ENCODE measurements around the gene PIP5K1C.
"Not testable (repeated sequence)": the region's sequence is repeated elsewhere in the genome, so short reads cannot be mapped to it uniquely, and the experiment has no call there.

Gene PIP5K1C

GRCh38 chr19:3667037-3667638 lies 33.1 kb downstream of the PIP5K1C start:
- H3K27ac ChIP-seq, result peak overlapping the region in 1 of 21 experiments; percentile 5

GRCh38 chr19:3666545-3666856 lies 33.8 kb downstream of the PIP5K1C start:
- not testable (repeated sequence) for H3K27ac ChIP-seq, H3K4me3 ChIP-seq

More at GRCh38 chr19:3667037-3667638, 33.1 kb downstream of the PIP5K1C start:
- H3K4me3 ChIP-seq, result no peak overlapping the region

- Histone ChIP-seq H3K27ac (peak overlapping the region in 2 of 21 experiments; percentile 26 to 59), H3K4me3 (no peak overlapping the region)
Measured at GRCh38 chr19:3665681-3666544, 34.4 kb downstream of the PIP5K1C start.

- H3K27ac ChIP-seq, result peak overlapping the region in 2 of 21 experiments; percentile 26 to 59
Measured at GRCh38 chr19:3664879-3665642, 35.2 kb downstream of the PIP5K1C start.

GRCh38 chr19:3663838-3664237 lies 36.4 kb downstream of the PIP5K1C start:
- Histone ChIP-seq H3K27ac (no peak overlapping the region), H3K4me3 (no peak overlapping the region)

More at GRCh38 chr19:3664879-3665642, 35.2 kb downstream of the PIP5K1C start:
- no peak overlapping the region for H3K4me3 ChIP-seq

GRCh38 chr19:3661284-3662238 lies 38.7 kb downstream of the PIP5K1C start:
- Histone ChIP-seq H3K27ac (no peak overlapping the region), H3K4me3 (no peak overlapping the region)

- no peak overlapping the region for H3K4me3 ChIP-seq
- no peak overlapping the region for H3K27ac ChIP-seq
Measured at GRCh38 chr19:3660493-3661219, 39.6 kb downstream of the PIP5K1C start.

- Histone ChIP-seq H3K27ac (no peak overlapping the region), H3K4me3 (no peak overlapping the region)
Measured at GRCh38 chr19:3659746-3660112, 40.5 kb downstream of the PIP5K1C start.

- H3K27ac ChIP-seq, result no peak overlapping the region
- H3K4me3 ChIP-seq, result no peak overlapping the region
Measured at GRCh38 chr19:3658870-3659745, 41.2 kb downstream of the PIP5K1C start.

- Histone ChIP-seq H3K27ac (no peak overlapping the region), H3K4me3 (no peak overlapping the region)
Measured at GRCh38 chr19:3658004-3658869, 42.0 kb downstream of the PIP5K1C start.

- Histone ChIP-seq H3K27ac (no peak overlapping the region), H3K4me3 (no peak overlapping the region)
Measured at GRCh38 chr19:3657395-3657769, 42.9 kb downstream of the PIP5K1C start.

GRCh38 chr19:3656747-3657394 lies 43.4 kb downstream of the PIP5K1C start:
- Histone ChIP-seq H3K27ac (peak overlapping the region in 3 of 21 experiments; percentile 38 to 82 (median 51)), H3K4me3 (no peak overlapping the region)

GRCh38 chr19:3656073-3656746 lies 44.1 kb downstream of the PIP5K1C start:
- Histone ChIP-seq H3K4me3 (no peak overlapping the region), H3K27ac (peak overlapping the region in 11 of 21 experiments; percentile 18 to 82 (median 51))

- H3K27ac ChIP-seq, result peak overlapping the region in 14 of 21 experiments; percentile 15 to 82 (median 50)
- H3K4me3 ChIP-seq, result no peak overlapping the region
Measured at GRCh38 chr19:3655402-3656072, 44.7 kb downstream of the PIP5K1C start.

- H3K4me3 ChIP-seq, result no peak overlapping the region
- no peak overlapping the region for H3K27ac ChIP-seq
Measured at GRCh38 chr19:3653865-3654513, 46.3 kb downstream of the PIP5K1C start.
